ENCODE measurements around the gene STARD13. TPM values are rescaled to one million over a fixed set of nuclear protein-coding genes. Genes with fewer than 3 reads are reported as not detected.

STARD13 gene
- total RNA-seq, 1 donor from 2014 or later: 61.0 TPM

DNA sequence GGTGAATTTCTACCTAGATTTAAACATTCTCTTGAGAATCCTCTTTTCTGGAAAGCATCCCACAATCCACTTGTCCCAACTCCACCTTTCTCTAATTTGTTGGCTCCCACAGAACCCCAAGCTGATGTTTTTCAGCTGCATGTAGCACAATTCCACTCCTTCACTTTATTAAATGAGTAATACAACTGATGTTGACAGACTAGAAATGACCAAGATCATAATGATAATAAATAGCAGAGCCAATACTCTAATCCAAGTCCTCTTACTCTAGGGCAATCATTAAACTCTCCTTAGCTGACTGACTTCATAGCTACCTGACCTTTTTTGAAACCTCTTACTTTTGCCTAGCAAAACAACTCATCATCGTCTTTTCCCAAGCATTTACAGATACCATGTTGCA lies 27.9 kb upstream of the STARD13 start:
- Histone ChIP-seq H3K36me3 (no peaks in the 10 kb centered on the region), H3K9me3 (no peaks in the 10 kb centered on the region), H3K4me1 (peaks cover 12% of the 10 kb centered on the region), H3K27me3 (ENCODE audit: low read depth) (no peaks in the 10 kb centered on the region), H3K4me3 (no peak overlapping the region), H3K27ac (no peak overlapping the region)
- intact Hi-C loops (cut with DNase I): no loop called here
- ATAC-seq (no peak), DNase-seq (no peak)
- TF ChIP-seq, protein P1, sequence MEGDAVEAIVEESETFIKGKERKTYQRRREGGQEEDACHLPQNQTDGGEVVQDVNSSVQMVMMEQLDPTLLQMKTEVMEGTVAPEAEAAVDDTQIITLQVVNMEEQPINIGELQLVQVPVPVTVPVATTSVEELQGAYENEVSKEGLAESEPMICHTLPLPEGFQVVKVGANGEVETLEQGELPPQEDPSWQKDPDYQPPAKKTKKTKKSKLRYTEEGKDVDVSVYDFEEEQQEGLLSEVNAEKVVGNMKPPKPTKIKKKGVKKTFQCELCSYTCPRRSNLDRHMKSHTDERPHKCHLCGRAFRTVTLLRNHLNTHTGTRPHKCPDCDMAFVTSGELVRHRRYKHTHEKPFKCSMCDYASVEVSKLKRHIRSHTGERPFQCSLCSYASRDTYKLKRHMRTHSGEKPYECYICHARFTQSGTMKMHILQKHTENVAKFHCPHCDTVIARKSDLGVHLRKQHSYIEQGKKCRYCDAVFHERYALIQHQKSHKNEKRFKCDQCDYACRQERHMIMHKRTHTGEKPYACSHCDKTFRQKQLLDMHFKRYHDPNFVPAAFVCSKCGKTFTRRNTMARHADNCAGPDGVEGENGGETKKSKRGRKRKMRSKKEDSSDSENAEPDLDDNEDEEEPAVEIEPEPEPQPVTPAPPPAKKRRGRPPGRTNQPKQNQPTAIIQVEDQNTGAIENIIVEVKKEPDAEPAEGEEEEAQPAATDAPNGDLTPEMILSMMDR (IDR thresholded peaks at IDR 0.05): no peak

DNA sequence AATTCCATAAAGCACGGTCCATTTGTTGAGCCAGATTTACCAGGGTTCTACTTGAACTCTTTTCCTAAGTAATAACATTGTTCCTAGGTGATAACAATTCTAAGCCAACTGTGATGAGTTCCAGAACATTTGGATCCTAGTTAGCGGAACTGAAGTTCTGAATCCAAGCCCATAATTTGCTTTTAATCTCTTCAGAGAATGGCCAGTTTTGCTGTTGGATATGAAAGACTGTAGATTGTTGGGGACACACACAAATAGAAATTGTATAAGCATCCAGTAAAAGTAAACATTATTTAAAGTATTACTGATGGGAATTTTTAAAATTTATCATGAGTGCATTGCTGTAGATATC lies 27.3 kb upstream of the STARD13 start:
- peaks cover 12% of the 10 kb centered on the region for H3K4me1 ChIP-seq
- no peaks in the 10 kb centered on the region for H3K36me3 ChIP-seq
- no peak overlapping the region for H3K27ac ChIP-seq
- H3K27me3 ChIP-seq (ENCODE audit: low read depth): no peaks in the 10 kb centered on the region
- intact Hi-C loops (cut with DNase I): no loop called here
- no peaks in the 10 kb centered on the region for H3K9me3 ChIP-seq
- no peak overlapping the region for H3K4me3 ChIP-seq
- ATAC-seq (no peak), DNase-seq (no peak)
- TF ChIP-seq, protein P1 (IDR thresholded peaks at IDR 0.05): no peak

DNA sequence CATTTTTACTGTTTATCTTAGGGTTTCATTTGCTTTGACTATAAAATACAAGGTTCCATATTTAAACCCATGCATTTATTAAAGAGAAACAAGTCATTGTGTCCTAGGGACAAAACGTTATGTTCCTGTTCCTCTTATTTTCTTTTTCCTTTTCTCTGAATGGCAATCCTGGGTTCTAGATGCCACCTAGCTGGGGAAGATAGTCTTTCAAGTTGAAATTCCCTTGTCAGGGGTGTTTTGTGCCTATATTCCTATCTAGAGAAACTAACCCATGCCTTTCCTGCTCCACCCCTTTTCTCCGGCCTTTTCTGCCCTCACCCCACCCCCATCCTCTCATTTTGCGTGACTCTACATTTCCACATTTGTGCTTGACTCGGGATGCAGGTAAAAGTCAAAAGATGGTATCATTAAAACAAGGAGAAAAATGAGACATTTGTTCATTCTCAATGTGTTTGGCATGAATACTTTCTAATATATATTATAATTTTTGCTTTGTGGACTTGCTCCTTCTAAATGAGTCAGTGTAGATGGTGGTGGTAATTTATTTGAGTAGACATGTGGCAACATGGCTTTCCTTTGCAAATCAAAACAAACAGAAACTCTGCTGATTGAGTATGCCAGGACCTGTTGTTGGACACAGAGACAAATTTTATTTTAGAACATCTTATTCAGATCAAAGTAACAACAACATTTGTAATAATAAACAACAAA lies 26.8 kb upstream of the STARD13 start:
- intact Hi-C loops (cut with DNase I): no loop called here
- Histone ChIP-seq H3K27ac (no peak overlapping the region), H3K4me1 (peaks cover 12% of the 10 kb centered on the region), H3K9me3 (no peaks in the 10 kb centered on the region), H3K36me3 (no peaks in the 10 kb centered on the region), H3K4me3 (no peak overlapping the region), H3K27me3 (ENCODE audit: low read depth) (no peaks in the 10 kb centered on the region)
- TF ChIP-seq, protein P1 (IDR thresholded peaks at IDR 0.05): peak; percentile 30
- ATAC-seq (peak in 1 of 2 donors; percentile 66), DNase-seq (no peak)

DNA sequence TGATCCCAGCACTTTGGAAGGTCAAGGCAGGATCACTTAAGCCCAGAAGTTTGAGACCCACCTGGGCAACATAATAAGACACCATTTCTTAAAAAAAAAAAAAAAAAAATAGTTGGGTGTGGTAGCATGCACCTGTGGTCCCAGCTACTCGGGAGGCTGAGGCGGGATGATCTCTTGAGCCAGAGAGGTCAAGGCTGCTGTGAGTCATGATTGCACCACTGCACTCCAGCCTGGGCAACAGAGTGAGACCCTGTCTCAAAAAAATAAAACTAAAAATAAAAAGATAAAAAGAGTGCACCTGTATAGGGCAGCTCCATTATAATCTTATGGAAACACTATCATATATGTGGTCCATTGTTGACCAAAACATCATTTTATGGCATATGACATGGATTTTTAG lies 25.5 kb upstream of the STARD13 start:
- Histone ChIP-seq H3K27me3 (ENCODE audit: low read depth) (no peaks in the 10 kb centered on the region), H3K9me3 (no peaks in the 10 kb centered on the region), H3K4me1 (peaks cover 12% of the 10 kb centered on the region), H3K4me3 (no peak overlapping the region), H3K36me3 (no peaks in the 10 kb centered on the region), H3K27ac (no peak overlapping the region)
- intact Hi-C loops (cut with DNase I): no loop called here
- ATAC-seq (no peak), DNase-seq (no peak)
- TF ChIP-seq, protein P1 (IDR thresholded peaks at IDR 0.05): no peak

DNA sequence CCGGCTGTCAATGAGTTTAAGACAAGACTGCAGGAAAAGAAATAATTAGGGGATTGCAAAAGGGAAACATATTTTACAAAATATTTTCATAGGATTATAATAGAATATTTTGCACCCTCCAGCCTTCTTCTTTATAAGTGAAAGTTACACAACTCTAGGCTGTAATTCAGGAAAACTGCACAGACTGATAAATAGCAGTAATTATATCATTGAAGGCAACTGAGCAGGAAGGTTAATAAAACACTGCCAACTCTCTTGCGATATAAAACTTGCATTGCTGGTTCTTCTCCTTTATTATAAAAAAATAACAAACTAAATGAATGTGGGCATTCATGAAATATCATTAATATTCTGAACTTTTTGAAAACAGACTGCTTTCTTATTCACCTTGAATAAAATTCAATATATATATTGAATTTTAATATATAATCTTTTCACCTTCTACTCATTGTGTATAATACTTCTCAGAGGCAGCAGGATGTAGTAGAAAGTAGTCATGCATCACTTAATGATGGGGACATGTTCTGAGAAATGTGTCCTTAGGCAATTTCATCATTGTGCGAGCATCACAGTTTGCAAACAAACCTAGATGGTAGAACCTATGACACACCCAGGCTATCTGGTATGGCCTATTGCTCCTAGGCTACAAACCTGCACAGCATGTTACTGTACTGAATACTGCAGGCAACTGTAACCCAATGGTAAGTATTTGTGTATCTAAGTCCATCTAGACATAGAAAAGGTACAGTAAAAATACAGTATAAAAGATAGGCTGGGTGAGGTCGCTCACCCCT lies 24.9 kb upstream of the STARD13 start:
- Histone ChIP-seq H3K4me3 (no peak overlapping the region), H3K27ac (no peak overlapping the region), H3K36me3 (no peaks in the 10 kb centered on the region), H3K27me3 (ENCODE audit: low read depth) (no peaks in the 10 kb centered on the region), H3K4me1 (peaks cover 12% of the 10 kb centered on the region), H3K9me3 (no peaks in the 10 kb centered on the region)
- ATAC-seq: no peak
- intact Hi-C loops (cut with DNase I): no loop called here
- TF ChIP-seq, protein P1 (IDR thresholded peaks at IDR 0.05): no peak
- DNase-seq: no peak

Data from lower lobe of right lung (tissue), 2 donors.